OCI-LY7 (cell line): Measurements from ENCODE around the gene OR10A4.

Experiments
- EZH2phosphoT487 ChIP-seq: fragments of 200-600 bp; sonication (generic); IDR thresholded peaks from 2 replicates; pipeline ENCODE4 v1.6.1; 2018; ENCODE audit warnings: low read depth, borderline replicate concordance, mild to moderate bottlenecking, mixed run types, antibody characterized with exemption, low read length, moderate library complexity, mixed read lengths
- TF ChIP-seq, protein P1 (sequence below): fragments of 200-600 bp; sonication (generic); conservative IDR thresholded peaks from 2 replicates; pipeline ENCODE4 v1.5.1; 2014; ENCODE audit warnings: mild to moderate bottlenecking, antibody characterized with exemption, low read length, moderate library complexity, mixed read lengths

DNA sequence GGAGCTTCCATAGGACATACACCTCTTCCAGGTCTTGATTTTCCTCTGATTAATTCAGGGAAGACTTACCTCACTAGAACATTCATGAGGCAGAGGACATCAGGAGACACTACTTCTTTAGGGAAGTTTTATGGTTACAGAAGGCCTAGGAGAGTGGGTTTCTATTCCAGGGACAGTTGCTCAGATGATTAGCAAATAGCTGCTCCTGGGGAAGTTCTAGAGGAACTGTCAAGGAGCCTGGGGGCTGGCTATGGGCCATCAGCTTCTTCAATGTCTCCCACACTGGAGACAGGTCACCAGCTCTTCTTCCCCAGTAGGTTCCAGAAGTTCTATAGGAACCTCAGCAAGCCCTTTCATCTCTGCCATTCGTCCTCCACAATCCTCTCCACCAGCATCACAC is 42.4 kb upstream of the OR10A4 start:
- TF ChIP-seq, protein P1, sequence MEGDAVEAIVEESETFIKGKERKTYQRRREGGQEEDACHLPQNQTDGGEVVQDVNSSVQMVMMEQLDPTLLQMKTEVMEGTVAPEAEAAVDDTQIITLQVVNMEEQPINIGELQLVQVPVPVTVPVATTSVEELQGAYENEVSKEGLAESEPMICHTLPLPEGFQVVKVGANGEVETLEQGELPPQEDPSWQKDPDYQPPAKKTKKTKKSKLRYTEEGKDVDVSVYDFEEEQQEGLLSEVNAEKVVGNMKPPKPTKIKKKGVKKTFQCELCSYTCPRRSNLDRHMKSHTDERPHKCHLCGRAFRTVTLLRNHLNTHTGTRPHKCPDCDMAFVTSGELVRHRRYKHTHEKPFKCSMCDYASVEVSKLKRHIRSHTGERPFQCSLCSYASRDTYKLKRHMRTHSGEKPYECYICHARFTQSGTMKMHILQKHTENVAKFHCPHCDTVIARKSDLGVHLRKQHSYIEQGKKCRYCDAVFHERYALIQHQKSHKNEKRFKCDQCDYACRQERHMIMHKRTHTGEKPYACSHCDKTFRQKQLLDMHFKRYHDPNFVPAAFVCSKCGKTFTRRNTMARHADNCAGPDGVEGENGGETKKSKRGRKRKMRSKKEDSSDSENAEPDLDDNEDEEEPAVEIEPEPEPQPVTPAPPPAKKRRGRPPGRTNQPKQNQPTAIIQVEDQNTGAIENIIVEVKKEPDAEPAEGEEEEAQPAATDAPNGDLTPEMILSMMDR, result no peak
- no peak for TF ChIP-seq EZH2phosphoT487
